ENCODE data around the gene GALR2.

The GALR2 gene

GRCh38 chr17:76121932-76122430 is 47.4 kb downstream of the GALR2 start:
- no peak overlapping the region for H3K4me3 ChIP-seq (ENCODE audit: low read length)
- DNase-seq (ENCODE audit: low read depth, low spot score): no peak

- no peak for DNase-seq (ENCODE audit: low read depth, low spot score)
- H3K4me3 ChIP-seq (ENCODE audit: low read length): no peak overlapping the region
These were observed 48.0 kb downstream of the GALR2 start for GRCh38 chr17:76122431-76123190.

- DNase-seq (ENCODE audit: low read depth, low spot score): no peak
- no peak overlapping the region for H3K4me3 ChIP-seq (ENCODE audit: low read length)
These were observed 48.6 kb downstream of the GALR2 start for GRCh38 chr17:76123191-76123499.

DNA sequence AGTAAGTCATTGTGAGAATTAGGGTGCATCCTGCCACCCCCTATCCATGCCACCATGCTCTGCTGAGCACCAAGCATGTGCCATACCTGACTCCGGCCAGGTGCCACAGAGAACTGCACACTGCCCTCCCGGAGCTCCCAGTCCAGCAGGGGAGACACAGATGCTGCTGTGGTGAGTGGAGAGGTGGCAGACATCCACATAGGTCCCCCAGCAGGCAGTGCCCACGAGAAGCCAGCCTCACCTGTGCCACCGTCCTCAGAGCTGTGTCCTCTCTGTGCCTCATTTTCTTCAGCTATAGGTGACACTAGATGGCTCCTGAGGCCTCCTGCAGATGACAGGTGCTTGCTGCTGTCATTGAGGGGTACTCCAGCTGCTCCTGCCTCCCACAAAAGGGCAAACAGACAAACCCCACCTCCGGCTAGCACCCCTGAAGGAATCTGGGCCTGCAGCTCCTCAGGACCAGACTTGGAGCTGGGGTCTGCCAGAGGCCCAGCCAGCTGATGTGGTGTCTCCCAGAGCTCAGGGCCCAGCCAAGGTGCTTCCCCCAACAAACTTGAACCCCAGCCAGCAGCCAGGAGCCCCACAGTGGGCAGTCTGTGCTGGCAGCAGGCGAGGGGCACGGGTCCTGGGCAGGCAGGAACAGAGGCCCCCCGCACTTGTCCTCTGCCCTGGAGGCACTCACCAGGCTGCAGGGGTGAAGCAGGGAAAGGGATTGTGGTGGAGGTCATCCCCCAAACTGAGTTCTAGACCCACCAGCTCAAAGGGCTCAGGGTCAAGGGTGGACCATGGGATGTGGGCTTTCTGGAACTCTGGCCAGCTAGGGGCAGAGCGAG is 49.4 kb downstream of the GALR2 start:
- H3K4me3 ChIP-seq (ENCODE audit: low read length): no peak overlapping the region
- no peak for DNase-seq (ENCODE audit: low read depth, low spot score)

DNA sequence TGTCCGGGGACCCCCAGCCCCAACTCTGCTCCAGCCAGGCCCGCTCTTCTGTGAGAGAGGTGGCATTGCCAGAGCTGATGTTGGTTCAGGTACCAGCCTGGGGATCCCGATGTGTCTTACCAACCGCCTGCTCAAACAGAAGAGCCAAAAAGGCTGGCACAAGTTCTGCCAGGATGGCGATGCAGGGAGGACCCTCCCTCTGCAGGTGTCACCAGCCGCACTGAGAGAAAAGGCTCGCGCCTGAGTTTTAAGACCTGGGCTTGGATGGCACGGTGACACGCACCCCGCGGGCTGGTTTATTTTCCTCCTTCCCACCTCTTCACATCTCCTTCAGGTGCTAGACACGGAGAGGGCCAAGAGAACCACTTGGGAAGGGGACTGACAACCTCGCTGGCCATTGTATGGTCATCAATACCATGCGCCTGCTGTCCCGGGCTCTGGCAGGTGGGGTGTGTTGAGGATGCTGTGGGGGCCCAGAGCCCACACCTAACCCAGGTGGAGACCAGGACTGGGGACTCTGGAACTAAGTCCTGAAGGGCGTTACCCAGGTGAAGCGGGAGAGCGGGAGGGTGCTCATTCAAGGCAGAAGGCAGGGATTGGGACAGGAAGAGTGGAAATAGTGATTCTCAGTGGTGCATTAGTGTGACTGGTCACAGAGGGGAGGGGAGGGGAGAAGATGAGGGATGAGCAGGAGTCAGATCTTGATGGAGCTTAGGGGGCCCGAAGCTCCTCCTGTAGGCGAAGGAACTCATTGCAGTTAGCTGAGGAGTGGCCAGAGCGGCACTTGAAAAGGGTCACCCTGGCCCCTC is 50.2 kb downstream of the GALR2 start:
- H3K4me3 ChIP-seq (ENCODE audit: low read length): no peak overlapping the region
- DNase-seq (ENCODE audit: low read depth, low spot score): no peak

- DNase-seq (ENCODE audit: low read depth, low spot score): no peak
- no peak overlapping the region for H3K4me3 ChIP-seq (ENCODE audit: low read length)
These were observed 50.8 kb downstream of the GALR2 start for GRCh38 chr17:76125391-76125675.

DNA sequence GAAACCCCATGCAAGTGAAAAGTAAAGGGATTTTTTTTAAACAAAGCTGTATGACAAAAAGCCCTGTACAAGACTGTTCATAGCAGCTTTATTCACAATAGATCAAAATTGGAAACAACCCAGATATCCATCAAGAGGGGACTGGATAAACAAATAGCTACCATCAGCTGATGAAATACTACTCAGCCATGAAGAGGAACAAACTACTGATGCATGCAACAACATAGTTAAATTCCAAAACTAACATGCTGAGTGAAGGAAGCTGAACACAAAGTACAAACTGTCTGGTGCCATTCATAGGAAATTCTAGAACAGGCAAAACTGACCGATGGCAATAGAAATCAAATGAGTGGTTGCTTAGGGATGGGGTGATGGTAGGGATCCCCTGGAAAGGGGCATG is 51.3 kb downstream of the GALR2 start:
- no peak overlapping the region for H3K4me3 ChIP-seq (ENCODE audit: low read length)
- no peak for DNase-seq (ENCODE audit: low read depth, low spot score)
